ENCODE data around the gene RELN. TPM values are rescaled to one million over a fixed set of nuclear protein-coding genes. Genes with fewer than 3 reads are reported as not detected.

RELN gene
- total and polyA plus RNA-seq, 9 of the 15 experiments (the other 6 are each of a cell fraction or from before 2014, with no cell fraction given) = 12.9 to 43.2 (median 18.1) TPM

GRCh38 chr7:103988468-103989199 lies 824 bp downstream of the RELN start (continued):
- no peak for TF ChIP-seq ERF (CRISPR knock-in tag; IDR thresholded peaks at IDR 0.05)
- 0 out of 2 replicates have a peak, but pooled peaks have one; percentile 7 for TF ChIP-seq PHF21A (IDR thresholded peaks at IDR 0.05; ENCODE audit: borderline replicate concordance, low read depth)
- no peak for TF ChIP-seq MAFG (tag; conservative IDR thresholded peaks at IDR 0.05)
- TF ChIP-seq NRF1 (conservative IDR thresholded peaks at IDR 0.05 in 1 of 2, IDR thresholded peaks at IDR 0.05 in 1 of 2) = peak in 1 of 2 experiments; percentile 13; a peak in 1 of 4 replicates
- TF ChIP-seq TCF15 (CRISPR knock-in tag; IDR thresholded peaks at IDR 0.05) = no peak
- TF ChIP-seq TEAD2 (tag; IDR thresholded peaks at IDR 0.05) = no peak
- no peak for TF ChIP-seq GTF2A2 (tag; IDR thresholded peaks at IDR 0.05)
- TF ChIP-seq SMC3 (conservative IDR thresholded peaks at IDR 0.05; ENCODE audit: insufficient read depth, low read depth, low read length) = no peak
- no peak for TF ChIP-seq GATAD2A (IDR thresholded peaks at IDR 0.05)
- no peak for TF ChIP-seq IFI16 (CRISPR knock-in tag; IDR thresholded peaks at IDR 0.05)
- TF ChIP-seq MTA3 (IDR thresholded peaks at IDR 0.05; ENCODE audit: borderline replicate concordance) = no peak
- no peak for TF ChIP-seq E2F6 (IDR thresholded peaks at IDR 0.05; ENCODE audit: borderline replicate concordance in 1 of 2, extremely low read depth in 1 of 2, insufficient read depth in 1 of 2, insufficient read length in 1 of 2, low read depth in 1 of 2, low read length in 1 of 2, poor library complexity in 1 of 2, severe bottlenecking in 1 of 2)
- 0 out of 2 replicates have a peak, but pooled peaks have one; percentile 21 for TF ChIP-seq ZNF133 (CRISPR knock-in tag; IDR thresholded peaks at IDR 0.05)
- TF ChIP-seq MCM3 (IDR thresholded peaks at IDR 0.05) = no peak
- TF ChIP-seq ELK3 (CRISPR knock-in tag; IDR thresholded peaks at IDR 0.05) = no peak
- TF ChIP-seq ZNF518B (CRISPR knock-in tag; IDR thresholded peaks at IDR 0.05) = no peak
- no peak for TF ChIP-seq HNRNPUL1 (IDR thresholded peaks at IDR 0.05; ENCODE audit: low read length)
- TF ChIP-seq HOMEZ (CRISPR knock-in tag; IDR thresholded peaks at IDR 0.05) = no peak
- no peak for TF ChIP-seq POLR3A (IDR thresholded peaks at IDR 0.05; ENCODE audit: borderline replicate concordance, extremely low read depth, insufficient read depth, insufficient read length)
